Common myeloid progenitor, CD34-positive (primary cell): ENCODE measurements around the gene CYP1B1.

Experiments used
- CTCF ChIA-PET: fragments of 350-600 bp; sonication (Branson Sonifier 250); formaldehyde crosslinking; loops from one replicate; lab custom pipeline; 2021; ENCODE audit warnings: antibody characterized with exemption; lab: Charles Lee
- POLR2A ChIA-PET: fragments of 350-600 bp; sonication (Branson Sonifier 250); formaldehyde crosslinking; loops from one replicate; lab custom pipeline; 2021; ENCODE audit warnings: antibody characterized with exemption; lab: Charles Lee
- DNase-seq, 3 donors: peaks; one replicate each; pipeline versions ENCODE4 v3.0.0 to v3.0.0-alpha.2; 2013
- H3K27ac ChIP-seq, 2 experiments: 1 replicate in 1 of 2; 2 replicates in 1 of 2; pipeline ENCODE4 v1.7.0; 2013; ENCODE audit warnings: inconsistent platforms in 2 of 2, low read length in 2 of 2, mild to moderate bottlenecking in 2 of 2, low read depth in 1 of 2, moderate library complexity in 1 of 2; ENCODE audit not compliant: severe bottlenecking in 2 of 2, insufficient read depth in 1 of 2, poor library complexity in 1 of 2
- H3K27me3 ChIP-seq, 5 experiments: replicated peaks in 2 of 5; 1 replicate in 3 of 5; 2 replicates in 2 of 5; pipeline versions ENCODE4 v1.6.1 to v1.7.0; 2013; ENCODE audit warnings: low read length in 4 of 5, mild to moderate bottlenecking in 2 of 5, moderate library complexity in 2 of 5, inconsistent platforms in 1 of 5; ENCODE audit not compliant: insufficient read depth in 5 of 5, control insufficient read depth in 4 of 5
- H3K36me3 ChIP-seq, 4 experiments: 1 replicate in 2 of 4; 2 replicates in 2 of 4; pipeline versions ENCODE4 v1.6.1 to v1.7.0; 2013; ENCODE audit warnings: low read length in 3 of 4, control low read depth in 1 of 4, mild to moderate bottlenecking in 1 of 4; ENCODE audit not compliant: control insufficient read depth in 4 of 4, insufficient read depth in 4 of 4
- H3K4me1 ChIP-seq, 4 experiments: 1 replicate in 3 of 4; 2 replicates in 1 of 4; pipeline versions ENCODE4 v1.6.1 to v1.7.1; 2013; ENCODE audit warnings: low read length in 3 of 4, mild to moderate bottlenecking in 3 of 4, control low read depth in 1 of 4, inconsistent platforms in 1 of 4, moderate library complexity in 1 of 4; ENCODE audit not compliant: control insufficient read depth in 4 of 4, insufficient read depth in 4 of 4; ENCODE audit errors: control extremely low read depth in 1 of 4
- H3K4me3 ChIP-seq, 7 experiments: 1 replicate in 4 of 7; 2 replicates in 3 of 7; pipeline versions ENCODE4 v1.5.1 to v1.7.0; 2013; ENCODE audit warnings: mild to moderate bottlenecking in 7 of 7, low read length in 6 of 7, moderate library complexity in 6 of 7, inconsistent platforms in 2 of 7, low read depth in 2 of 7, control low read depth in 1 of 7; ENCODE audit not compliant: insufficient read depth in 4 of 7, control insufficient read depth in 1 of 7; ENCODE audit errors: extremely low read depth in 1 of 7
- H3K9me3 ChIP-seq, 5 experiments: 1 replicate in 4 of 5; 2 replicates in 1 of 5; pipeline versions ENCODE4 v1.6.1 to v1.7.1; 2013; ENCODE audit warnings: low read length in 4 of 5, mild to moderate bottlenecking in 2 of 5, inconsistent platforms in 1 of 5, low read depth in 1 of 5, moderate library complexity in 1 of 5; ENCODE audit not compliant: control insufficient read depth in 4 of 5, insufficient read depth in 2 of 5; ENCODE audit errors: control extremely low read depth in 1 of 5
- WGBS: methylation state at CpG from one replicate; pipeline ENCODE4 v1.1.5; 2013; ENCODE audit not compliant: insufficient coverage; 5-methylcytosine and 5-hydroxymethylcytosine counted together

The CYP1B1 gene

GRCh38 chr2:38099099-38100028 is 23.4 kb upstream of the CYP1B1 start:
- H3K4me3 ChIP-seq, result peak overlapping the region in 1 of 7 experiments; percentile 40
- H3K4me1 ChIP-seq, result peaks cover 0 to 55% (median 12%) of the 10 kb centered on the region in 4 experiments
- peaks cover 0 to 8% (median 0%) of the 10 kb centered on the region in 5 experiments for H3K9me3 ChIP-seq
- DNase-seq, result peak in 1 of 3 donors; percentile 12
- peaks cover 0 to 65% (median 37%) of the 10 kb centered on the region in 5 experiments for H3K27me3 ChIP-seq
- H3K36me3 ChIP-seq, result no peaks in the 10 kb centered on the region
- CTCF ChIA-PET, result interaction anchor here (1.6 kb wide), 1 partner anchor 14 kb away, joined by 8 read pairs; no protein-coding TSS in a partner anchor
- 23% methylated on average over 2 of the region's 10 CpGs for WGBS
- no peak overlapping the region for H3K27ac ChIP-seq
- POLR2A ChIA-PET, result no interaction called here

GRCh38 chr2:38098421-38099098 is 22.6 kb upstream of the CYP1B1 start:
- Histone ChIP-seq H3K27ac (no peak overlapping the region), H3K4me3 (peak overlapping the region in 2 of 7 experiments; percentile 11 to 40), H3K9me3 (peaks cover 0 to 4% (median 0%) of the 10 kb centered on the region in 5 experiments), H3K27me3 (peaks cover 0 to 65% (median 37%) of the 10 kb centered on the region in 5 experiments), H3K4me1 (peaks cover 0 to 60% (median 12%) of the 10 kb centered on the region in 4 experiments), H3K36me3 (no peaks in the 10 kb centered on the region)
- ChIA-PET CTCF (interaction anchor here (0.9 to 1.6 kb wide), 3 partner anchors 15 to 22 kb away, joined by 3 to 8 read pairs (median 3); no protein-coding TSS in a partner anchor), POLR2A (no interaction called here)
- DNase-seq, result no peak
- 0% methylated on average over 6 of the region's 11 CpGs for WGBS

- Histone ChIP-seq H3K27me3 (peaks cover 0 to 65% (median 37%) of the 10 kb centered on the region in 5 experiments), H3K4me3 (no peak overlapping the region), H3K4me1 (peaks cover 0 to 65% (median 12%) of the 10 kb centered on the region in 4 experiments), H3K9me3 (peaks cover 0 to 3% (median 0%) of the 10 kb centered on the region in 5 experiments), H3K27ac (no peak overlapping the region), H3K36me3 (no peaks in the 10 kb centered on the region)
- POLR2A ChIA-PET, result no interaction called here
- WGBS, result no CpG with 5 or more reads among the region's 4 CpGs
- CTCF ChIA-PET, result interaction anchor here (0.9 to 1.6 kb wide), 3 partner anchors 16 to 21 kb away, joined by 3 to 8 read pairs (median 3); no protein-coding TSS in a partner anchor
- no peak for DNase-seq
Measured at GRCh38 chr2:38097988-38098385, 22.0 kb upstream of the CYP1B1 start.

DNA sequence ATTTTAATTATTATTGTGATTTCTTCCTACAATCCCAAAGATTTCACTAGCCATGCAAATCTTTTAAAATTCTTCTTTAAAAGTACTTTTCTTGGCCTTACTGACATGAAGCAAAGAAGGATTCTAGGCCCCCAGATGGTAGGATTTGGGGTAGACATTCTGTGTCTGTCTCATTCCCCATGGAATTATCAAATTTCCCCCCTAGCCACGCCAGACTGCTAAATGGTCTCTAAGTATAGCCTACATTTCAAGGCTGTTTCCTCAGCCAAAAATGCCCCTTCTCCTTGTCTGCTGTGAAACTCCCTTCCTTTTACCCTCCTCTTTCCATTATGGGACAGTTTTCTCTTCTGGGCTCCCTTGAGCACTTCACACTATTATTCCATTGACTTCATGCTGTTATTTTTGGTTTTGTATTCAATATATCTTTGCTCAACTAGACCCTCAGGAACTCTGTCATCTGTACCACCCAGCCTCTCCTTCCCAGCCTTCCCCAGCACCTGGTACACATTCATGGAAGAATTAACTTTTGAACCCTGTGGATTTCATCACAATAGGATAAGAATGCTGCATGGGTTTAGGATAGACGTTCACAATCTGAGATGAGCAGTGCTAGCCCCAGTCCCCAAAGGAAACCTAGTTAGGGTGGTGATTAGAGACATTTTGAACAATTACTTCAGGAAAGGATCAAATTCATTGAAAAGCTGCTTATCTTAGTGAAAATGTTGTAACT is 21.5 kb upstream of the CYP1B1 start:
- ChIA-PET CTCF (interaction anchor here (1.1 to 2.0 kb wide), 3 partner anchors 16 to 18 kb away, joined by 3 to 8 read pairs (median 8); no protein-coding TSS in a partner anchor), POLR2A (no interaction called here)
- peaks cover 0 to 2% (median 0%) of the 10 kb centered on the region in 5 experiments for H3K9me3 ChIP-seq
- H3K27me3 ChIP-seq, result peaks cover 0 to 65% (median 37%) of the 10 kb centered on the region in 5 experiments
- no peak overlapping the region for H3K27ac ChIP-seq
- DNase-seq, result no peak
- WGBS, result 100% methylated on average over 2 of the region's 2 CpGs
- H3K36me3 ChIP-seq, result no peaks in the 10 kb centered on the region
- H3K4me1 ChIP-seq, result peaks cover 3 to 70% (median 14%) of the 10 kb centered on the region in 4 experiments
- H3K4me3 ChIP-seq, result no peak overlapping the region

GRCh38 chr2:38095996-38096861 is 20.3 kb upstream of the CYP1B1 start:
- Histone ChIP-seq H3K27ac (no peak overlapping the region), H3K27me3 (peaks cover 0 to 59% (median 37%) of the 10 kb centered on the region in 5 experiments), H3K9me3 (peaks cover 0 to 1% (median 0%) of the 10 kb centered on the region in 5 experiments), H3K36me3 (no peaks in the 10 kb centered on the region), H3K4me1 (peaks cover 4 to 81% (median 18%) of the 10 kb centered on the region in 4 experiments), H3K4me3 (peak overlapping the region in 1 of 7 experiments; percentile 25)
- POLR2A ChIA-PET, result no interaction called here
- peak in 2 of 3 donors; percentile 52 to 53 for DNase-seq
- 41% methylated on average over 17 of the region's 19 CpGs for WGBS
- CTCF ChIA-PET, result interaction anchor here (1.6 to 2.0 kb wide), 4 partner anchors 13 to 32 kb away, joined by 3 to 8 read pairs (median 4); no protein-coding TSS in a partner anchor
